HG02981 (cell line): ENCODE data around the gene SERINC5.
"Not testable (repeated sequence)": the region's sequence is repeated elsewhere in the genome, so short reads cannot be mapped to it uniquely, and the experiment has no call there.

Source experiments
- ATAC-seq: cut with Tn5 transposase; IDR thresholded peaks from one replicate; pipeline ENCODE4 v1.9.1; 2021; ENCODE audit warnings: mild to moderate bottlenecking, moderate library complexity; ENCODE audit not compliant: unreplicated experiment

The SERINC5 gene

GRCh38 chr5:80181618-80182211 is 74.1 kb downstream of the SERINC5 start:
- ATAC-seq, result no peak

GRCh38 chr5:80177236-80177635 is 78.6 kb downstream of the SERINC5 start:
- ATAC-seq, result no peak

GRCh38 chr5:80175337-80175736 is 80.5 kb downstream of the SERINC5 start:
- ATAC-seq, result no peak

GRCh38 chr5:80174790-80175189 is 81.1 kb downstream of the SERINC5 start:
- ATAC-seq, result no peak

GRCh38 chr5:80172067-80172695 is 83.7 kb downstream of the SERINC5 start:
- no peak for ATAC-seq

- no peak for ATAC-seq
Observed at GRCh38 chr5:80170117-80170535, 85.7 kb downstream of the SERINC5 start.

- ATAC-seq, result no peak
Observed at GRCh38 chr5:80168388-80169028, 87.3 kb downstream of the SERINC5 start.

- no peak for ATAC-seq
Observed at GRCh38 chr5:80165452-80165851, 90.4 kb downstream of the SERINC5 start.

- ATAC-seq, result no peak
Observed at GRCh38 chr5:80161165-80161564, 94.7 kb downstream of the SERINC5 start.

GRCh38 chr5:80160242-80160641 is 95.6 kb downstream of the SERINC5 start:
- ATAC-seq, result no peak

GRCh38 chr5:80159133-80159815 is 96.6 kb downstream of the SERINC5 start:
- no peak for ATAC-seq

GRCh38 chr5:80156156-80156555 is 99.7 kb downstream of the SERINC5 start:
- ATAC-seq, result no peak

- no peak for ATAC-seq
Observed at GRCh38 chr5:80154749-80155148, 101.1 kb downstream of the SERINC5 start.

GRCh38 chr5:80154289-80154688 is 101.6 kb downstream of the SERINC5 start:
- ATAC-seq, result not testable (repeated sequence)

GRCh38 chr5:80153586-80154126 is 102.2 kb downstream of the SERINC5 start:
- no peak for ATAC-seq

- no peak for ATAC-seq
Observed at GRCh38 chr5:80152778-80153177, 103.1 kb downstream of the SERINC5 start.

GRCh38 chr5:80151890-80152289 is 104.0 kb downstream of the SERINC5 start:
- no peak for ATAC-seq

GRCh38 chr5:80150731-80151130 is 105.1 kb downstream of the SERINC5 start:
- ATAC-seq, result no peak

- ATAC-seq, result no peak
Observed at GRCh38 chr5:80149161-80149609, 106.7 kb downstream of the SERINC5 start.

GRCh38 chr5:80147119-80147815 is 108.6 kb downstream of the SERINC5 start:
- no peak for ATAC-seq

GRCh38 chr5:80146046-80146445 is 109.8 kb downstream of the SERINC5 start:
- no peak for ATAC-seq
